ENCODE measurements around the gene OR2T27.

DNA sequence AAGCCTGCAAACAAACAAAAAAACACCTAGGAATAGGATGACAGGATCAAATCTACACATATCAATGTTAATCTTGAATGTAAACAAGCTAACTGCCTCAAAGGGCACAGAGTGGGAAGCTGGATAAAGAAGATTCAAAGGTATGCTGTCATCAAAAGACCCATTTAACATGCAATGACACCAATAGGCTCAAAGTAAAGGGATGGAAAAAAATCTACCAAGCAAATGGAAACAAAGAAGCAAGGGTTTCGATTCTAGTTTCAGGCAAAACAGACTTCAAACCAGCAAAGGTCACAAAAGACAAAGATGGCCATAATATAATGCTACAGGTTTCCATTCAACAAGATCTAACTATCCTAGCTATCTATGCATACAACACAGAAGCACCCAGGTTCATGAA lies 41.6 kb downstream of the OR2T27 start:
- TF ChIP-seq, protein P1, sequence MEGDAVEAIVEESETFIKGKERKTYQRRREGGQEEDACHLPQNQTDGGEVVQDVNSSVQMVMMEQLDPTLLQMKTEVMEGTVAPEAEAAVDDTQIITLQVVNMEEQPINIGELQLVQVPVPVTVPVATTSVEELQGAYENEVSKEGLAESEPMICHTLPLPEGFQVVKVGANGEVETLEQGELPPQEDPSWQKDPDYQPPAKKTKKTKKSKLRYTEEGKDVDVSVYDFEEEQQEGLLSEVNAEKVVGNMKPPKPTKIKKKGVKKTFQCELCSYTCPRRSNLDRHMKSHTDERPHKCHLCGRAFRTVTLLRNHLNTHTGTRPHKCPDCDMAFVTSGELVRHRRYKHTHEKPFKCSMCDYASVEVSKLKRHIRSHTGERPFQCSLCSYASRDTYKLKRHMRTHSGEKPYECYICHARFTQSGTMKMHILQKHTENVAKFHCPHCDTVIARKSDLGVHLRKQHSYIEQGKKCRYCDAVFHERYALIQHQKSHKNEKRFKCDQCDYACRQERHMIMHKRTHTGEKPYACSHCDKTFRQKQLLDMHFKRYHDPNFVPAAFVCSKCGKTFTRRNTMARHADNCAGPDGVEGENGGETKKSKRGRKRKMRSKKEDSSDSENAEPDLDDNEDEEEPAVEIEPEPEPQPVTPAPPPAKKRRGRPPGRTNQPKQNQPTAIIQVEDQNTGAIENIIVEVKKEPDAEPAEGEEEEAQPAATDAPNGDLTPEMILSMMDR (IDR thresholded peaks at IDR 0.05; ENCODE audit: borderline replicate concordance, extremely low read depth, low read length, poor library complexity, severe bottlenecking): no peak
- TF ChIP-seq EZH2 (IDR thresholded peaks at IDR 0.05; ENCODE audit: borderline replicate concordance, low read depth, low read length, severe bottlenecking): no peak

Data from DND-41 (cell line).